ENCODE data around the gene PRXL2C. TPM values are rescaled to one million over a fixed set of nuclear protein-coding genes. Genes with fewer than 3 reads are reported as not detected.
A peak's percentile ranks its signal among the peaks of the same experiment; 100 is the strongest.
"Not testable (repeated sequence)": the region's sequence is repeated elsewhere in the genome, so short reads cannot be mapped to it uniquely, and the experiment has no call there.

The PRXL2C gene
- total and polyA plus RNA-seq, 5 donors: 10.6 to 27.3 (median 15.5) TPM

DNA sequence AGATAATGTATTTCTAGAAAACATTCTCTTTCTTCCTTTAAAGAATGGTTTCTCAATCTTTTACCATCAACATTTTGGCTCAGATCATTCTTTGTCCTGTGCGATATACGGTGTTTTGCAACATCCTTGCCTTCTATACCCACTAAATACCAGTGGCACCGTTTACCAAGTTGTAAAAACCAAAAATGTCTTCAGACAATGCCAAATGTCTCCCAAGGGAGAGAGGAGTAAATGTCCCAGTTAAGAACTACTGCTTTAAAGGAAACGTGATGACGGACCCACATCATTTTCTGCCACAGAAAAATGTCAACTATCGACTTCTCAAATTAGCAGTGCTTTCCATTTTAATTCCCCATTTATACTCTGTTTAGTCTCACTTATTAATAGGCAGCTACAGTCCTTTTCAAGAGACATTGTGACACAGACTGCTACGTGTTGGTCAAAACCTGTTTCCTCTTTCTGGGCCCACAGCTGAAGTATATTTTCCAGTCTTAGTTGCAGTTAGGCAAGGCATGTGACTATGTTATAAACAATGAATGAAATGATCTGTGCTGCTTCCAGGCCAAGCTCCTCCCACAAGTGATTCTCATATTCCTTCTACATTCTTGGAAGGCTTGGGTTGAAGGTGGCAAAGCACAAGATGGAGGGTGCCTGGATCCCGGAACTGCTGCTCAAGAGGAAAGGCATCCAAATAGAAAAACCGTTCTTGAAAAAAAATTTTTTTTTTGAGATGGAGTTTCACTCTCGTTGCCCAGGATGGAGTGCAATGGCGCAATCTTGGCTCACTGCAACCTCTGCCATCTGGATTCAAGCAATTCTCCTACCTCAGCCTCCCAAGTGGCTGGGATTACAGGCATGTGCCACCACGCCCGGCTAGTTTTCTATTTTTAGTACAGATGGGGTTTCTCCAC, 8.8 kb downstream of the PRXL2C start:
- H3K4me3 ChIP-seq (ENCODE audit: low read length): no peak overlapping the region
- DNase-seq: no peak
- 79% methylated on average over 13 of the region's 13 CpGs for whole genome bisulfite sequencing
- no peak overlapping the region for H3K27ac ChIP-seq (ENCODE audit: low read length)
- H3K9me3 ChIP-seq (ENCODE audit: control insufficient read depth, low read length): no peaks in the 10 kb centered on the region
- H3K27me3 ChIP-seq (ENCODE audit: control insufficient read depth, insufficient read depth): no peaks in the 10 kb centered on the region
- intact Hi-C loops (cut with DNase I): no loop called here
- H3K4me1 ChIP-seq (ENCODE audit: control insufficient read depth, insufficient read depth, low read length): no peaks in the 10 kb centered on the region
- ATAC-seq: peak; percentile 23 to 43

DNA sequence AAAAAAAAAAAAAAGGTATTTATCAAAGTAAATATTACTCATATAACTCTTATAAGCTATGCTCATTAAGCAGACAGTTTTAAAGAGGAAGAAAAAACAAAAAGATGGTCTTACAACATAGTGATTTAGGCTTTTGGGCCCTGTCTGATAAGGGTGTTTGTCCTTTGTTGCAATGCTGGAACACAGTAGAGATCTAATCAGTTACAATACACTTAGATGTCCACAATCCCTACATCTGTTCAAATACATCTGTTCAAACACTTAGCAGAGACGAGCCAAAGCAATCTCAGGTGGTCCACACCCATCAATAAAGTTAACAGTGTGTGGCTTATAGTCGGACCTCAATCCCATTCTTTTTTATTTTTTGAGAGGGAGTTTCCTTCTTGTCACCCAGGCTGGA, 11.0 kb downstream of the PRXL2C start:
- no peaks in the 10 kb centered on the region for H3K27me3 ChIP-seq (ENCODE audit: control insufficient read depth, insufficient read depth)
- no peak overlapping the region for H3K27ac ChIP-seq (ENCODE audit: low read length)
- no peak for DNase-seq
- H3K4me1 ChIP-seq (ENCODE audit: control insufficient read depth, insufficient read depth, low read length): no peaks in the 10 kb centered on the region
- H3K9me3 ChIP-seq (ENCODE audit: control insufficient read depth, low read length): no peaks in the 10 kb centered on the region
- no peak for ATAC-seq
- 80% methylated on average over 2 of the region's 2 CpGs for WGBS
- H3K4me3 ChIP-seq (ENCODE audit: low read length): no peak overlapping the region
- intact Hi-C loops (cut with DNase I): no loop called here

GRCh38 chr9:96641514-96641913, 13.6 kb downstream of the PRXL2C start:
- H3K27me3 ChIP-seq (ENCODE audit: control insufficient read depth, insufficient read depth): no peaks in the 10 kb centered on the region
- WGBS: 79% methylated on average over 3 of the region's 3 CpGs
- ATAC-seq: no peak
- no peaks in the 10 kb centered on the region for H3K9me3 ChIP-seq (ENCODE audit: control insufficient read depth, low read length)
- H3K4me1 ChIP-seq (ENCODE audit: control insufficient read depth, insufficient read depth, low read length): no peaks in the 10 kb centered on the region
- H3K27ac ChIP-seq (ENCODE audit: low read length): no peak overlapping the region
- intact Hi-C loops (cut with DNase I): no loop called here
- no peak for DNase-seq
- no peak overlapping the region for H3K4me3 ChIP-seq (ENCODE audit: low read length)

DNA sequence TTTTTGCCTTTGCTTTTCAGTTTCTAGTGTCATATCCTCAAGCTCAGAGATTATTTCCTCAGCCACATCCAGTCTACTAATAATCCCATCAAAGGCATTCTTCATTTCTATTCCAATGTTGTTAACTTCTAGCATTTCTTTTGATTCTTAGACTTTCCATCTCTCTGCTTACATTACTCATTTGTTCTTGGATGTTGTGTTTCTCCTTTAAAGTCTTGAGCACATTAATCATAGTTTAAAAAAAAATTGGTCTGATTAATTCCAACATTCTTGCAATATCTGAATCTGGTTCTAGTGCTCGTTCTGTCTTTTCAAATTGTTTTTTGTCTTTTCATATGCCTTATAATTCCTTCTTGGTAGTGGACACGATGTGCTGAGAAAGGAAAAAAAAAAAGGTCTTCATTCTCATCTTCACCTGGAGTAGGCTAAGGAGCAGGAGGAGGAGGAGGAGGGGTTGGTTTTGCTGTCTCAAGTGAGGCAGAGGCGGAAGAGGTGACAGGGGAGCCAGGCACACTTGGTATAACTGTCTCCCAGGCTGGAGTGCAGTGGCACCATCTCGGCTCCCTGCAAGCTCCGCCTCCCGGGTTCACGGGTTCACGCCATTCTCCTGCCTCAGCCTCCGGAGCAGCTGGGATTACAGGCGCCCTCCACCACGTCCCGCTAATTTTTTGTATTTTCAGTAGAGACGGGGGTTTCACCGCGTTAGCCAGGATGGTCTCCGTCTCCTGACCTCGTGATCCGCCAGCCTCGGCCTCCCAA, 16.3 kb downstream of the PRXL2C start:
- no peak overlapping the region for H3K4me3 ChIP-seq (ENCODE audit: low read length)
- no peaks in the 10 kb centered on the region for H3K9me3 ChIP-seq (ENCODE audit: control insufficient read depth, low read length)
- ATAC-seq (no peak), DNase-seq (no peak)
- intact Hi-C loops (cut with DNase I): no loop called here
- WGBS: 87% methylated on average over 19 of the region's 19 CpGs
- H3K27ac ChIP-seq (ENCODE audit: low read length): no peak overlapping the region
- no peaks in the 10 kb centered on the region for H3K27me3 ChIP-seq (ENCODE audit: control insufficient read depth, insufficient read depth)
- H3K4me1 ChIP-seq (ENCODE audit: control insufficient read depth, insufficient read depth, low read length): no peaks in the 10 kb centered on the region

DNA sequence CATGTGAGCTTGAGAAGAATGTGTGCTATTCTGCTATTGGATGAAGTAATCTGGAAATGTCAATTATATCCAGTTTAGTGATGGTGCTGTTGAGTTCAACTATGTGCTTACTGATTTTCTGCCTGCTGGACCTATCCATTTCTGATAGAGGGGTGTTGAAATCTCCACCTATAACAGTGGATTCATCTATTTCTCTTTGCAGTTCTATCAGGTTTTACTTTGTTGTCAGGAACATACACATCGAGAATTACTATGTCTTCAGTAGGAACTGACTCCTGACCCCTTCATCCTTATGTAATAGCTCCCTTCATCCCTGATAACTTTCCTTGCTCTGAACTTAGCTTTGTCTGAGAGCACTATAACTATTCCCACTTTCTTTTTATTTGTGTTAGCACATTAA, 18.7 kb downstream of the PRXL2C start:
- intact Hi-C loops (cut with DNase I): no loop called here
- DNase-seq (no peak), ATAC-seq (no peak)
- 48% methylated on average over 1 of the region's 1 CpG for WGBS
- Histone ChIP-seq H3K27ac (ENCODE audit: low read length) (no peak overlapping the region), H3K4me1 (ENCODE audit: control insufficient read depth, insufficient read depth, low read length) (no peaks in the 10 kb centered on the region), H3K9me3 (ENCODE audit: control insufficient read depth, low read length) (no peaks in the 10 kb centered on the region), H3K4me3 (ENCODE audit: low read length) (no peak overlapping the region), H3K27me3 (ENCODE audit: control insufficient read depth, insufficient read depth) (no peaks in the 10 kb centered on the region)

DNA sequence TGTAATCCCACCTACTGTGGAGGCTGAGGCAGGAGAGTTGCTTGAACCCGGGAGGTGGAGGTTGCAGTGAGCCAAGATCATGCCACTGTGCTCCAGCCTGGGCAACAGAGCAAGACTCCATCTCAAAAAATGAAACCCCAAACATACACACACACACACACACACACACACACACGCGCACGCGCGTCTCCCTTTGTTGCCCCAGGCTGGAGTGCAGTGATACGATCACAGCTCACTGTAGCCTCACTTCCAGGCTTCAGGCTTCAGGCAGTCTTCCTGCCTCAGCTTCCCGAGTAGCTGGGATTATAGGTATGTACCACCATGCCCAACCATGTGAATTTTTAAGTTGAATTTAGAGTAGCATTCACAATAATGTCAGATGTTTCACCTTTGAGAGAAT, 21.5 kb downstream of the PRXL2C start:
- H3K27ac ChIP-seq (ENCODE audit: low read length); DNase-seq; H3K27me3 ChIP-seq (ENCODE audit: control insufficient read depth, insufficient read depth); H3K4me3 ChIP-seq (ENCODE audit: low read length); H3K9me3 ChIP-seq (ENCODE audit: control insufficient read depth, low read length); ATAC-seq; intact Hi-C loops (cut with DNase I); H3K4me1 ChIP-seq (ENCODE audit: control insufficient read depth, insufficient read depth, low read length): not testable (repeated sequence)
- 85% methylated on average over 8 of the region's 8 CpGs for WGBS

DNA sequence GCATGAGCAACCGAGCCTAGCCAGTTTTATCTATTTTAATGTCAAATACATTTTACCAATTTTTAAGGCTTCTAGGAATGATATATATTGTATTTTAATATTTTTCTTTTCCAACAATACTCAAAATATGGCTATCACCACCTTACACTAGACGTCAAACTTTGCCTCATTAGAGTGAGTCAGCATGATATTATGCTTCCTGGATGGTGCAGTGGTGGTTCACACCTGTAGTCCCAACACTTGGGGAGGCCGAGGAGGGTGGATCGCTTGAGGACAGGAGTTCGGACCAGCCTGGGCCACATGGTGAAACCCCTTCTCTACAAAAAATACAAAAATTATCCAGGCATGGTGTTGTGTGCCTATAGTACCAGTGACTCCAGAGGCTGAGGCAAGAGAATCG, 28.2 kb downstream of the PRXL2C start:
- 89% methylated on average over 6 of the region's 6 CpGs for WGBS

DNA sequence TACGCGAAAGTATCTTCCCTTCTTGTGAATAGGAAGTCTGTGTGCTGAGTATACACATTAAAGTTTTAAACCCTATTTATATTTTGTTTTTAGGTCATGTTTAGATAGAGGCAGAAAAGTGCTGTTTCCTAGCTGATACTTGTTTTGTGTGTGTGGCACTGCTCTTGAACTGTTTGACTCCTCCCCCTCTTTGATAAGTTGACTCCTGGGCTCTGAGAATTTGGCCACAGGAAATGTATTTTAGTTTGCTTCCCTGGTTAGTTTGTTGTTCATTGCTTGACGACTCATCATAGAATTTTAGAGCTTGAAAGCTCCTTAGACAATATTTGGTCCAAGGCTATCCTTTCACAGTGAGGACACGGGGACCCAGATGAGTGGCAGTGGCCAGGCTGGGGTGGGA, 33.5 kb downstream of the PRXL2C start:
- Histone ChIP-seq H3K4me3 (ENCODE audit: low read length) (no peak overlapping the region), H3K27ac (ENCODE audit: low read length) (no peak overlapping the region), H3K4me1 (ENCODE audit: control insufficient read depth, insufficient read depth, low read length) (no peaks in the 10 kb centered on the region), H3K27me3 (ENCODE audit: control insufficient read depth, insufficient read depth) (no peaks in the 10 kb centered on the region), H3K9me3 (ENCODE audit: control insufficient read depth, low read length) (no peaks in the 10 kb centered on the region)
- WGBS: 67% methylated on average over 4 of the region's 4 CpGs
- no peak for DNase-seq
- ATAC-seq: no peak
- intact Hi-C loops (cut with DNase I): no loop called here

More for the DNA sequence above, 28.2 kb downstream of the PRXL2C start:
- H3K27ac ChIP-seq (ENCODE audit: low read length): no peak overlapping the region
- no peaks in the 10 kb centered on the region for H3K9me3 ChIP-seq (ENCODE audit: control insufficient read depth, low read length)
- intact Hi-C loops (cut with DNase I): no loop called here
- ATAC-seq: no peak
- no peak for DNase-seq
- no peaks in the 10 kb centered on the region for H3K27me3 ChIP-seq (ENCODE audit: control insufficient read depth, insufficient read depth)
- H3K4me3 ChIP-seq (ENCODE audit: low read length): no peak overlapping the region
- H3K4me1 ChIP-seq (ENCODE audit: control insufficient read depth, insufficient read depth, low read length): no peaks in the 10 kb centered on the region

GRCh38 chr9:96620832-96621269, 34.3 kb downstream of the PRXL2C start:
- H3K27ac ChIP-seq (ENCODE audit: low read length): no peak overlapping the region
- no peak overlapping the region for H3K4me3 ChIP-seq (ENCODE audit: low read length)
- WGBS: 53% methylated on average over 7 of the region's 7 CpGs
- ATAC-seq (no peak), DNase-seq (no peak)
- H3K27me3 ChIP-seq (ENCODE audit: control insufficient read depth, insufficient read depth): no peaks in the 10 kb centered on the region
- H3K9me3 ChIP-seq (ENCODE audit: control insufficient read depth, low read length): no peaks in the 10 kb centered on the region
- no peaks in the 10 kb centered on the region for H3K4me1 ChIP-seq (ENCODE audit: control insufficient read depth, insufficient read depth, low read length)
- intact Hi-C loops (cut with DNase I): no loop called here

- ATAC-seq (no peak), DNase-seq (no peak)
- Histone ChIP-seq H3K4me1 (ENCODE audit: control insufficient read depth, insufficient read depth, low read length) (no peaks in the 10 kb centered on the region), H3K27me3 (ENCODE audit: control insufficient read depth, insufficient read depth) (no peaks in the 10 kb centered on the region), H3K9me3 (ENCODE audit: control insufficient read depth, low read length) (no peaks in the 10 kb centered on the region), H3K4me3 (ENCODE audit: low read length) (peak overlapping the region; percentile 94), H3K27ac (ENCODE audit: low read length) (no peak overlapping the region)
- intact Hi-C loops (cut with DNase I): no loop called here
- 66% methylated on average over 11 of the region's 11 CpGs for WGBS
These were observed 35.0 kb downstream of the PRXL2C start for GRCh38 chr9:96620181-96620514.

- H3K9me3 ChIP-seq (ENCODE audit: control insufficient read depth, low read length): no peaks in the 10 kb centered on the region
- intact Hi-C loops (cut with DNase I): no loop called here
- H3K4me1 ChIP-seq (ENCODE audit: control insufficient read depth, insufficient read depth, low read length): no peaks in the 10 kb centered on the region
- WGBS: 1% methylated on average over 66 of the region's 66 CpGs
- no peaks in the 10 kb centered on the region for H3K27me3 ChIP-seq (ENCODE audit: control insufficient read depth, insufficient read depth)
- H3K27ac ChIP-seq (ENCODE audit: low read length): peak within 1 kb of the TSS; percentile 68
- peak; percentile 83 to 85 for ATAC-seq
- DNase-seq: peak; percentile 92 to 96 (median 94)
- H3K4me3 ChIP-seq (ENCODE audit: low read length): peak within 1 kb of the TSS; percentile 94
These were observed 35.5 kb downstream of the PRXL2C start, which contains the start of gene CDC14B for GRCh38 chr9:96619491-96620180. CDC14B (minus strand) TSS chr9:96619843; CDS start chr9:96619378, 465 bp downstream.

Measured in right cardiac atrium (tissue), 5 donors.